Fibroblast of skin of left quadriceps (primary cell): ENCODE results near the gene NUDT14.

Experiments used
- DNase-seq, 2 experiments: peaks; one replicate each; pipeline ENCODE4 v3.0.0-alpha.2; 2013; ENCODE audit warnings: low read depth in 2 of 2

Gene NUDT14

GRCh38 chr14:105212541-105213300, 31.6 kb upstream of the NUDT14 start:
- no peak for DNase-seq

DNA sequence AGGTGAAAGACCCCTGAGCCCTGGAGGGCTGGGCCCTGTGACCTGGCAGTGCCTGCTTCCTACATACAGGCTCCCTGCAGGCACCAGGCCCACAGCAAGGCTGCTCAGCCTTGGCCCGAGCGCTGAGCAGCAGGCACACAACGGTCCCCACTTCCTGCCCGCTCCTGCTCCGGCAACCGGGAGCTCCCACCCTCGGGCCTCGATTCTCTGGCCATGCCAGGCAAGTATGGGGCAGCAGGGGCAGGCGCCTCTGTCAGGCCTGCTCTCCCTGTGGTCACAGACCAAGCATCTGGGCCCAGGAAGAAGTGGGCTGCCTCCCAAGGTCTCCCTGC, 30.6 kb upstream of the NUDT14 start:
- no peak for DNase-seq

DNA sequence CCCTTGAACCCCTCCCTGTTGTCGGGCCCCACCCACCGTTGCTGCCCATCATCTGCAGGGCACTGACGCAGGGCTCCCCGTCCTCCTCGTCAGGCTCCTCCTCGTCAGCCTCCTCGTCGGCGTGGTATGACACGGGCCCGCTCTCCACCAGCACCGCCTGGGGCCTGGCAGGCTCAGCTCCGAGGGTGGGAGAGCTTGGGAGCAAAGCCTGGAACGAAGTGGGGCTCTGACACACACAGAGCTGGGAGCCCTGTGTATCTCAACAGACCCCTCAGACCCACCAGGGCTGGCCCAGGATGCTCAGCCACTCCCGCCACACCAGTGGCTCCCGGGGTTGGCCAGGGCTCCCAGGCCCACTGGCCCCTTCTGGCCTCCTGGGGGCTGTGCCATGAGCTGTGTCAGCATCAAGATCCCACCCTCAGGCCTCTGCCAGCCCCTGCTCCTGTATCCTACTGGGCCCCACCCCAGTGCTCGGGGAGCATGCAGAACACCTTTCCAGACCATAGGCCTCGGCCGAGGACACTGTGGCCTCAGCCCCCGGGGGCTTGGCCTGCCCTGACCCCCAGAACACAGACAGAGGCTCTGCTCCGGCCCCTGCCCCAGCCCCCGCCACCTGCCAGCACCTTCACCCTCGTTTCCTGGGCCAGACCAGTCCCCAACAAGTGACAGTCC, 30.1 kb upstream of the NUDT14 start:
- no peak for DNase-seq

DNA sequence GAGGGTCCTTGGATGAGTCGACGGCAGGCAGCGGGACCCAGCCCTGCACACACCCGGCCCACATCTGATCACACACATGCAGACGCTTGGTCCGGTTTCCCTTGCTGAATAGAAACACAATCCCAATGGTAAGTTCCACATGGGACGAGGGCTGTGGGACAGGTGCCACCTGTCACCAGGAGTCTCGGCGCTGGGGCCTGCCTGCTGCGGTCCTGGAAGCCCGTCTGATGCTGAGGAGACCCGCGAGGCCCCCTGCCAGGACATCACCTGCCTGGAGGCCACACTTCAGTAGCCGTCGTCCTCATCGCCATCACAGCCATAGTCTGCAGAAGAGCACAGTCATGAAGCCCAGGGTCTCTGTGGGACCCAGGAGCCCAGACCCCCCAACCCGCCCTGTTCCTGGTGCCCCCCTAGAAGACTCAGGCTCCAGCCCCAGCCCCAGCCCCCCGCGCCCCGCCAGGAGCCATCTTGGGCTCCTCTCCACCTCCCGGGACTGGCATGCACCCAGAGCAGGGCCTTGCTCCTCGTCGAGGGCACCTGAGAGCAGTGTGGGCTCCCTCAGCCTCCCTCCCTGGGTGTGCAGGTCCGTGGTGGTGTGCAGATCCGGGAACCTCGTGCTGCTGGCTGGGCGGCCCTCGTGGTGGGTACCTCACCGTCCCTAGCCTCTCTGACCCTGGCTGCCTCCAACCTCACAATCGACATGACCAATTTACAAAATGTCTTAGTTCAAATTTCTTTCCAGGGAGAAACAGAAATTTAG, 29.3 kb upstream of the NUDT14 start:
- no peak for DNase-seq

DNA sequence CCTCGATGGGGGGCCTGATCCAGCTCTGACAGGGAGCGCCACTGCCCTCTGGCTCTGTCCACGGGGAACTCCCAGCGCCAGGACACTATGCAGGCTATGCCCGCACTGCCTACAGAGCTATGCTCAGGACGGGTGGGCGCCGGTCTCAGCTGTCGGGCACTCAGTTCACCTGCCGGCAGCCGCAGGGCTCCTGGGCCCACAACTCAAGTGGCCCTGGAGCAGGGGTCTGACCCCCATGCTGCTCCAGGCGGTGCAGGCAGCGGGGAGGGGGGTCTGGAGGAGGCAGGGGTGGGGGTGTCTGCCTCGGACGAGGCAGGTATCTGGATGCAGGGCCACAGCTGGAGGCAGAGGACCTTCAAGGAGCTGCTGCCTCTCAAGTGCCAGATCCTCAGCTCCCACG, 28.5 kb upstream of the NUDT14 start:
- no peak for DNase-seq

- no peak for DNase-seq
These were observed 28.0 kb upstream of the NUDT14 start for GRCh38 chr14:105209091-105209490.

GRCh38 chr14:105208738-105209075, 27.6 kb upstream of the NUDT14 start:
- no peak for DNase-seq

DNA sequence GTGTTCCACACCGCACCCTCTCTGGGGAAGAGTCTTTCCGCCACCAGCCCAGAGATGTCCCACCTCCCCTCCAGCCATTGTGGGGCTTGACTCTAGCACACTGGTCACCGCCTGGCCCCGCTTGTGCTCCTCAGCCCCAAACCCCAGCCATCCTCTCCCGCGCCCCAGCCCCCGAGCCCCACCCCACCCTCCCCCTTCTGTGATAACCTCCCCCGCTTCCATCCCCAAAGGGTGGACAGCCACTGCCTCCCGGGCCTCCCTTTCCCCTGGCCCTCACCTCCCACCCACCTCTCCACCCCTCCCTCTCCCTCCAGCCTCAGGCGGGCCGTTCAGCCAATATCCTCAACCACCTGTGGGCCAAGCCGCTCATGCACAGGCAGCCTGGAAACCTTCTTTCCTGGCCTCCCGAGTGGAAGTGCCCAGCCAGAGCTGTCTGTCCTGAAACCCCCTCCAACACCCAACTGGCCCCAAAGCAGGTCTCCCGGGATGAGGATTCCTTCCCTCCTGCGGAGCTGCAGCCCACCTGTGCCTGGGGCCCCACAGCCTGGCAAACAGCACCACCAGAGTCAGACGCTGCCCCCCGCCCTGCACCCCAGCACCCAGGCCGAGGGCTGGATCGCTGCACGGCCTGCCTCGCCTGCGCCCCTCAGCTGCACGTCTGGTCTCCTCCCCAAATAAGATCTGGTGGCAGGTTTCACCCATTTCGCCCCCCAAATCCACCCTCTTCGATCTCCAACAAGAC, 27.1 kb upstream of the NUDT14 start:
- no peak for DNase-seq

- no peak for DNase-seq
These were observed 26.4 kb upstream of the NUDT14 start for GRCh38 chr14:105207460-105207901.

GRCh38 chr14:105206873-105207272, 25.8 kb upstream of the NUDT14 start:
- DNase-seq: no peak

DNA sequence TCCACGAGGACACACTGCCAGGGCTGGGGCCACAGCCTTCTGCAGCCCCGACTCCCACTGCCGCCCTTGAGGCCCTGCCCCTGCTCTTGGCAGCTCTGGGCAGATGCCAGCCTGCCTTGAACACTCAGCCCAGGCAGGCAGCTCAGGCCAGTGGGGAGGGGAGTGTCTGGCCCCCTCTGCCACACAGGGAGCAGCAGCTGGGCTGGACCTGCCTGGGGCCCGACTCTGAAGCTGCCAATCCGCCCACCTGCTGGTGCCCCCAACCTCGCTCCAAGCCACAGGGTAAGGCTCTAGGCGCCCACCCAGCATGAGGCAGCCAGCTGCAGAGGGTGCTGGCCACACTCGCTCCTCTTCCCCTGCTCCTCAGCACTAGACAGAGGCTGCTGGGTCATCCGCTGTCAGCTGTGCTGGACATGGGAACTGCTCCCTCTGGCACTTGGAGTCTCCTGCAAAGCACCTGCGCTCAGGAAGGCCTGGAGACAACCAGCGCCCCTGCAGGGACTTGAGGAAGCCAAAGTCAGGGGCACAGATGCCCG, 24.6 kb upstream of the NUDT14 start:
- no peak for DNase-seq

- DNase-seq: no peak
These were observed 24.0 kb upstream of the NUDT14 start for GRCh38 chr14:105204931-105205672.

- no peak for DNase-seq
These were observed 23.3 kb upstream of the NUDT14 start for GRCh38 chr14:105204206-105204930.

DNA sequence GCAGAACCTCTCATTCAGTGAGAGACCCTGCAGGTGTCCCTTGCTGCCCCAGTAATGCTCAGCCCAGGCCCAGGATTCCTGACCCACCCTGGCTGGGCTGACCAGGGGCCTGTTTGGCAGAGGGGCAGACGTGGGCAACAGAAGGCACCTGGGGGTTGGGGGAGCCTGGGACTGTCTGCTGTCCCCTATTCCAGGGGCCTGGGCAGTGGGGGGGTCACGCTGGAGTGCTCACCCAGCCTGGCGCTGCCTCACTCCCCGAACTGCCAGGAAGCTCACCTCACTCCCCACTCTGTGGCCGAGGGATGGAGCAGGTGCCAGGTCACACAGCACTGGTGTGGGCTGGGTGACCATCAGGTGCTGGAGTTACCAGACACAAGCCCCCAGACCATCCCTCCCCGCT, 22.6 kb upstream of the NUDT14 start:
- DNase-seq: no peak

GRCh38 chr14:105203057-105203531, 22.0 kb upstream of the NUDT14 start:
- peak; percentile 26 to 28 for DNase-seq

DNA sequence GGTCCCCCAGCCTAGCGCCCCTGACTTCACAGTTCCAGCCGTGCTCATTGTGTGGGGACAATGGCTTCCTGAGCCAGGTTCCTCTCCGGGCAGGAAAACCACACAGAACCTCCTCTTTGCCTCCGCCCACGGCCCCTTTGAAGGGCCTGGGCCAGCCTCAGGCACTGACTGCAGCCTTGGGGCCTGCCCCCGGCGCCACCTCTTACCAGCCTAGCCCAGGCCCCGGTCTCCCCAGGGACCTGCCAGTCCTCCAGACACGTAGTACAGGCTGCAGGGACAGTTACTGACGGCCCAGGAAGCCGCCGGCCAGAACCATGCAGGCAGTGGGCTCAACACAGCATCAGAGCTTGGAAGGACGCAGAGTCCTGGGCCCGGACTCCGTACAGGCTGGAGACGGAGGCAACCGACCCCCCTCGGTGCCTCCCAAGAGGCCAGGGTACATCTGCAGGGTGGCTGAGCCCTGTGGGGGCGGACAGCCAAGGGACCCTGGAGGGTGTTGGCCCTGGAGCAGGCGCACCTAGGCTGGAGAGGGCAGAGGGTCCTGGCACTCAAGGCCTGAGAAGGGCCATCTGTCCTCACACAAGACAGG, 20.9 kb upstream of the NUDT14 start:
- DNase-seq: no peak

DNA sequence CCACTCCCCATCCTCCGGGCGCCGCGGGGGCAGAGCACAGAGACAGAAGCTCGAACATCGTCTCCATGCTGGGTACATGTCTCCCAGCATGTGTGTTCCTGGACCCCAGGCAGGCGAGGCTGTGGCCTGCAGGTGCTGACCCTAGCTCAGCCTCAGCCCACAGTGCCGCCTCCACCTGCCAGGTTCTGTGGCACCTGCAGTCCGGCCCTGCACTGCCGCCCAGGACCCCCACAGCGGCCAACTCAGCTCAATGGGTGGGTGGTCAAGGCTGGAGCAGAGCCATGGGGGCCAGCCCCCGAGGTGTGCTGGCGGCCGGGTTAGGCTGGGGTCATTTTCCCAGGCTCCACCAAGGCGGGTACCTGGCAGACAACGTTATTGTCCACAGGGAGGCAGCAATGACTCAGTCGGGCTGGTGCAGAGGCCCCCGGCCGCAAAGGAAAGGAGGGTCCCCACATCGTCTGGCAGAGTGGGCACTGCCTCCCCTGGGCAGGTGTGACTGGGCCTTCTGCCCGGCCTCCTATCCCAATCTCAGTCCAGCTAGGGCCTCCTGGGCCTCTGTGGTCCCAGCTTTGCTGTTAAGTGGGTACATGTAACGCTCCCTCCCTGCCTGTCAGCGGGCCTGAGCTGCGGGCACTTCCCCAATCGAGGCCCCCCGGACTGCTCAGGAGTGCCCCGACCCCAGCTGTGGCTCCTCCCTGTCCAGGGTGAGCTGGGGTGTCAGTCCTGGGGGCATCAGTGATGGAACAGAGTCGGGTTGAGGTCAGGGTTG, 20.2 kb upstream of the NUDT14 start:
- DNase-seq: no peak

- no peak for DNase-seq
These were observed 19.5 kb upstream of the NUDT14 start for GRCh38 chr14:105200641-105201040.

DNA sequence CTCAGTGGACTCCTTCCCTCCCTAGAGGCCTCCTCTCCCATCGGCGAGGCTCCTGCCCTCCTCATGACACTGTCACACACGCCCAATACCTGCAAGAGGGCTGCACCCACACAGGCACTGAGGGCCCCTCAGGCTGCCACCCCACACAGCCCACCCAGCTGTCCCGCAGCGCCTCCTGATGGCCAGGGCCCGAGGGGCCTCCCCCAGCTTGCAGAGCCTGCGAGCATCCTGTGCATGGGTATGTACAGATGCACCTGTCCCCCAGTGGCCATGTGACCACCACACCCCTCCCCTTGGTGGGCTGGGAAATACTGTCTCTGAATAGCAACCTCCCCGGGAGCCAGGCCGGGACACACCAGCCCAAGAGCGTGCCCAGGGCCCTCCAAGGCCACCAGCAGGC, 19.0 kb upstream of the NUDT14 start:
- no peak for DNase-seq
